Stimulated activated effector memory CD8-positive, alpha-beta T cell treated with anti-CD3 and anti-CD28 coated beads, Interleukin-12 subunit alpha, Interleukin-12 subunit beta, amount 100 ng/mL, for 72 hours (primary cell): Measurements from ENCODE around the gene CCNQ.

Experiments
- ATAC-seq: fragments of 150-1000 bp; cut with Tn5 transposase; 2 replicates; pipeline ENCODE4 v1.10.0; 2021
- DNase-seq, 2 donors: peaks; one replicate each; pipeline ENCODE4 v3.0.0; 2021 to 2022; ENCODE audit warnings: low spot score in 2 of 2
- H3K27ac Mint-ChIP-seq: one replicate; pipeline ENCODE4 v1.8.0; 2022; ENCODE audit warnings: mild to moderate bottlenecking, mixed read lengths
- H3K36me3 Mint-ChIP-seq: one replicate; pipeline ENCODE4 v1.8.0; 2022; ENCODE audit warnings: mild to moderate bottlenecking, mixed read lengths
- H3K4me1 Mint-ChIP-seq: one replicate; pipeline ENCODE4 v1.8.0; 2022; ENCODE audit warnings: mixed read lengths
- H3K4me3 Mint-ChIP-seq: one replicate; pipeline ENCODE4 v1.8.0; 2022; ENCODE audit warnings: mild to moderate bottlenecking, mixed read lengths
- H3K9me3 Mint-ChIP-seq: one replicate; pipeline ENCODE4 v1.8.0; 2022; ENCODE audit warnings: mixed read lengths

Gene CCNQ

GRCh38 chrX:153628665-153629064, 29.7 kb upstream of the CCNQ start:
- Mint-ChIP-seq H3K27ac (no peak overlapping the region), H3K4me1 (no peaks in the 10 kb centered on the region), H3K36me3 (no peaks in the 10 kb centered on the region), H3K9me3 (peaks cover 5% of the 10 kb centered on the region), H3K4me3 (no peak overlapping the region)
- ATAC-seq, result no peak
- no peak for DNase-seq

GRCh38 chrX:153628129-153628528, 29.2 kb upstream of the CCNQ start:
- Mint-ChIP-seq H3K4me3 (no peak overlapping the region), H3K9me3 (peaks cover 5% of the 10 kb centered on the region), H3K27ac (no peak overlapping the region), H3K36me3 (no peaks in the 10 kb centered on the region), H3K4me1 (no peaks in the 10 kb centered on the region)
- DNase-seq (no peak), ATAC-seq (no peak)

- DNase-seq, result no peak
These were observed 28.8 kb upstream of the CCNQ start for GRCh38 chrX:153627675-153628111.

GRCh38 chrX:153626863-153627674, 28.1 kb upstream of the CCNQ start:
- Mint-ChIP-seq H3K9me3 (peaks cover 5% of the 10 kb centered on the region), H3K4me3 (no peak overlapping the region), H3K36me3 (no peaks in the 10 kb centered on the region), H3K27ac (no peak overlapping the region), H3K4me1 (no peaks in the 10 kb centered on the region)
- ATAC-seq (no peak), DNase-seq (no peak)

More at GRCh38 chrX:153627675-153628111, 28.8 kb upstream of the CCNQ start:
- Mint-ChIP-seq H3K9me3 (peaks cover 5% of the 10 kb centered on the region), H3K27ac (no peak overlapping the region), H3K36me3 (no peaks in the 10 kb centered on the region), H3K4me1 (no peaks in the 10 kb centered on the region), H3K4me3 (no peak overlapping the region)
- ATAC-seq, result no peak

- no peak for DNase-seq
- no peaks in the 10 kb centered on the region for H3K4me1 Mint-ChIP-seq
- no peaks in the 10 kb centered on the region for H3K36me3 Mint-ChIP-seq
- H3K27ac Mint-ChIP-seq, result no peak overlapping the region
- no peak for ATAC-seq
- no peak overlapping the region for H3K4me3 Mint-ChIP-seq
- peaks cover 2% of the 10 kb centered on the region for H3K9me3 Mint-ChIP-seq
These were observed 27.2 kb upstream of the CCNQ start for GRCh38 chrX:153626025-153626633.

GRCh38 chrX:153625271-153626024, 26.5 kb upstream of the CCNQ start:
- Mint-ChIP-seq H3K4me3 (no peak overlapping the region), H3K4me1 (no peaks in the 10 kb centered on the region)
- ATAC-seq, result no peak

GRCh38 chrX:153624196-153625091, 25.5 kb upstream of the CCNQ start:
- no peak for ATAC-seq
- DNase-seq, result no peak
- H3K27ac Mint-ChIP-seq, result no peak overlapping the region
- H3K4me1 Mint-ChIP-seq, result no peaks in the 10 kb centered on the region
- no peaks in the 10 kb centered on the region for H3K9me3 Mint-ChIP-seq
- H3K4me3 Mint-ChIP-seq, result no peak overlapping the region
- H3K36me3 Mint-ChIP-seq, result no peaks in the 10 kb centered on the region

More at GRCh38 chrX:153625271-153626024, 26.5 kb upstream of the CCNQ start:
- H3K9me3 Mint-ChIP-seq, result no peaks in the 10 kb centered on the region
- no peaks in the 10 kb centered on the region for H3K36me3 Mint-ChIP-seq
- no peak for DNase-seq
- no peak overlapping the region for H3K27ac Mint-ChIP-seq

- Mint-ChIP-seq H3K36me3 (no peaks in the 10 kb centered on the region), H3K27ac (no peak overlapping the region), H3K4me3 (no peak overlapping the region), H3K4me1 (no peaks in the 10 kb centered on the region), H3K9me3 (no peaks in the 10 kb centered on the region)
- DNase-seq (no peak), ATAC-seq (no peak)
These were observed 24.5 kb upstream of the CCNQ start for GRCh38 chrX:153623310-153624029.

GRCh38 chrX:153622661-153623309, 23.8 kb upstream of the CCNQ start:
- H3K36me3 Mint-ChIP-seq, result no peaks in the 10 kb centered on the region
- no peak overlapping the region for H3K4me3 Mint-ChIP-seq
- DNase-seq (no peak), ATAC-seq (no peak)
- no peaks in the 10 kb centered on the region for H3K9me3 Mint-ChIP-seq
- H3K27ac Mint-ChIP-seq, result no peak overlapping the region
- no peaks in the 10 kb centered on the region for H3K4me1 Mint-ChIP-seq

GRCh38 chrX:153621949-153622598, 23.1 kb upstream of the CCNQ start:
- Mint-ChIP-seq H3K9me3 (no peaks in the 10 kb centered on the region), H3K27ac (no peak overlapping the region), H3K36me3 (no peaks in the 10 kb centered on the region), H3K4me1 (no peaks in the 10 kb centered on the region), H3K4me3 (no peak overlapping the region)
- ATAC-seq (no peak), DNase-seq (no peak)

GRCh38 chrX:153620576-153620975, 21.6 kb upstream of the CCNQ start:
- H3K9me3 Mint-ChIP-seq, result no peaks in the 10 kb centered on the region
- no peak for ATAC-seq
- H3K36me3 Mint-ChIP-seq, result no peaks in the 10 kb centered on the region
- no peak for DNase-seq
- H3K4me3 Mint-ChIP-seq, result no peak overlapping the region
- no peak overlapping the region for H3K27ac Mint-ChIP-seq
- no peaks in the 10 kb centered on the region for H3K4me1 Mint-ChIP-seq

- no peak for ATAC-seq
These were observed 15.9 kb upstream of the CCNQ start for GRCh38 chrX:153614818-153615217.

GRCh38 chrX:153612413-153612812, 13.5 kb upstream of the CCNQ start:
- ATAC-seq (no peak), DNase-seq (no peak)
- H3K36me3 Mint-ChIP-seq, result no peaks in the 10 kb centered on the region
- H3K27ac Mint-ChIP-seq, result no peak overlapping the region
- H3K4me3 Mint-ChIP-seq, result no peak overlapping the region
- H3K9me3 Mint-ChIP-seq, result no peaks in the 10 kb centered on the region
- H3K4me1 Mint-ChIP-seq, result peaks cover 8% of the 10 kb centered on the region

More at GRCh38 chrX:153614818-153615217, 15.9 kb upstream of the CCNQ start:
- no peaks in the 10 kb centered on the region for H3K9me3 Mint-ChIP-seq
- H3K4me1 Mint-ChIP-seq, result peaks cover 8% of the 10 kb centered on the region
- no peak overlapping the region for H3K4me3 Mint-ChIP-seq
- H3K36me3 Mint-ChIP-seq, result no peaks in the 10 kb centered on the region
- no peak for DNase-seq
- H3K27ac Mint-ChIP-seq, result peak overlapping the region; percentile 5
